Tibial artery (tissue), 4 donors: ENCODE measurements around the gene PHACTR1.
A peak's percentile ranks its signal among the peaks of the same experiment; 100 is the strongest.

Source experiments
- DNase-seq, 2 donors: peaks; one replicate each; pipeline ENCODE4 v3.0.0-alpha.2; 2019
- H3K27ac ChIP-seq, 2 donors: fragments of 200-600 bp; sonication (generic) in 1 of 2; 1 replicate in 1 of 2; 2 replicates in 1 of 2; pipeline ENCODE4 v1.5.1; 2018 to 2019; ENCODE audit warnings: mild to moderate bottlenecking in 1 of 2
- H3K27me3 ChIP-seq, 2 donors: fragments of 200-600 bp; sonication (generic) in 1 of 2; one replicate each; pipeline versions ENCODE4 v1.5.1 to v1.6.0; 2016 to 2019
- H3K36me3 ChIP-seq, 3 donors: fragments of 200-600 bp; sonication (generic) in 2 of 3; one replicate each; pipeline ENCODE4 v1.5.1; 2016 to 2019; ENCODE audit warnings: mild to moderate bottlenecking in 2 of 3
- H3K4me1 ChIP-seq, 4 donors: fragments of 200-600 bp; sonication (generic) in 2 of 4; 1 replicate in 3 of 4; 2 replicates in 1 of 4; pipeline ENCODE4 v1.5.1; 2016 to 2019
- H3K4me3 ChIP-seq, 2 donors: fragments of 200-600 bp; sonication (generic) in 1 of 2; 1 replicate in 1 of 2; 2 replicates in 1 of 2; pipeline ENCODE4 v1.5.1; 2018 to 2019; ENCODE audit warnings: mild to moderate bottlenecking in 2 of 2
- H3K9me3 ChIP-seq, 3 donors: fragments of 200-600 bp; sonication (generic) in 1 of 3; one replicate each; pipeline ENCODE4 v1.5.1; 2016 to 2019
- CTCF ChIP-seq, 2 experiments: fragments of 200-600 bp in 1 of 2; fragments of 450-650 bp in 1 of 2; IDR thresholded peaks; one replicate each; pipeline ENCODE4 v1.5.1; 2017 to 2019; ENCODE audit warnings: antibody characterized with exemption in 2 of 2, mild to moderate bottlenecking in 1 of 2, moderate library complexity in 1 of 2
- intact Hi-C: fragments of 100-400 bp; cut with DNase I; formaldehyde crosslinking; loops from one replicate; pipeline ENCODE4 v1.15.0; 2023; ENCODE audit warnings: low total_unique reads

PHACTR1 gene

GRCh38 chr6:13300643-13301590 is 584.4 kb downstream of the PHACTR1 start:
- no peak for TF ChIP-seq CTCF (IDR thresholded peaks at IDR 0.05)
- H3K36me3 ChIP-seq = peaks cover 5 to 52% (median 8%) of the 10 kb centered on the region in 3 donors
- H3K9me3 ChIP-seq = no peaks in the 10 kb centered on the region
- intact Hi-C loops = no loop called here
- H3K27ac ChIP-seq = no peak overlapping the region
- DNase-seq = no peak
- H3K4me3 ChIP-seq = no peak overlapping the region
- H3K4me1 ChIP-seq = peaks cover 0 to 32% (median 23%) of the 10 kb centered on the region in 4 donors
- H3K27me3 ChIP-seq = no peaks in the 10 kb centered on the region

DNA sequence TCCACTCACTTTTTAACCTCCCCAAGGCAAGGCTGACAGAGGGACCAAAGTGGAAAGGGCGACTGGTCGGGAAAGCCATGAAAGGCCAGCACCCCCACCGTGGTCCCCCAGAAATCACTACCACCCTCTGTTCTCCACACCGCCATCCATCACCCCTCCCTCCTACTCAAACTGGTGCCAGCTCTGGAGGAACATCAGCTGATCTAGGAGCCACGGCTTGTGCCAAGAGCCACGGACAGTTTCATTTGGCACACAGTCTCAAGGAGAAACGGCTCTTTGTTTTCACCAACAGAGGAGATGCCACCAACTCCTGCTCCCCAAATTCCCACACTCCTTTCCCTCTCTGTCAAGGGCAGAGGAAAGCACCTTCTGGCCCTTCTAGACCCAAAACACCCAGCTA is 585.7 kb downstream of the PHACTR1 start:
- H3K27me3 ChIP-seq = no peaks in the 10 kb centered on the region
- no peaks in the 10 kb centered on the region for H3K9me3 ChIP-seq
- H3K4me1 ChIP-seq = peaks cover 0 to 32% (median 23%) of the 10 kb centered on the region in 4 donors
- DNase-seq = no peak
- no peak for TF ChIP-seq CTCF (IDR thresholded peaks at IDR 0.05)
- peaks cover 13 to 46% (median 14%) of the 10 kb centered on the region in 3 donors for H3K36me3 ChIP-seq
- intact Hi-C loops = no loop called here
- H3K27ac ChIP-seq = peak overlapping the region; percentile 81 to 89
- peak overlapping the region in 1 of 2 donors; percentile 34 for H3K4me3 ChIP-seq

DNA sequence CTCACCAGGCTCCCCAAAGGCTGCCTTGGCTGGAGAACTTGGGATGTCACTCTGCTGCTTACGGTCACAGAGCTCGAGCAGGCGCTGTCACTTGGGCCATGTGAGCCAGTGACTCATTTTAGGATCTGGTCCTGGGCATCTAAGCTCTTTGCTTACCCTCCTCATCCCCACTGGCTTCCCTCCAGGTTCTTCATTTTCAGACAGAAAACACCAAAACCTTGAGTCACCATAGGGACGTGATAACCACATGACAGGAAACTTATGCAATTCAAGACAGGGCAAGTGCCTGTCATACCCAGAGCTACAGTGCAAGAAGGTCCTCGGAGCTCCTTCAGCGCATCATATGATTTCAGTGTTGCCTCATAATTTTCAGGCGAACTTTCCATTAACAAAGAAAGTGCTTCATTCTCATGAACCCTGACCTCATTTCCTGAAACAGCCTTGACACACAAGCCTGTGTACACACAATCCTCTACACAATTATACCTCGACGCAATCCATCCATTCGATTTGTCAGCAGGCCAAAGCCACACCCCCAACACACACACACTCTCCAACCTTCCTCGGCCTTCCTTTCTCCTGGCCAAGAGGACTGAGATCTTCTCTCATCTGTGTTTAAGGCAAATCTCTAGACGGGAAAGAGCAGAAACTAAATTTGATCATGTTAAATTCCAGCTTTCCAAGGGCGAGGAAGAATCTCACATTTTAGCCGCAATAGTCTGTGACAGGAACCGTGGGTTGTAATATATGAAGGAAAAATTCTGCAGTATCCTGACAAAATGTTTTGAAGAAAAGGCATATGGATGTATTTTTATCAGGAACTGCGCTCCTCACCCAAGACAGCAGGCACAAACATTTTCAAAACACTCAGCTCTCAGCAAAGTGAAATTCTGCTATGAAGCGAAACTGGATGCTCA is 586.4 kb downstream of the PHACTR1 start:
- Histone ChIP-seq H3K4me1 (peaks cover 0 to 32% (median 23%) of the 10 kb centered on the region in 4 donors), H3K4me3 (peak overlapping the region; percentile 34), H3K27ac (peak overlapping the region; percentile 81 to 89), H3K9me3 (no peaks in the 10 kb centered on the region), H3K36me3 (peaks cover 12 to 50% (median 16%) of the 10 kb centered on the region in 3 donors), H3K27me3 (no peaks in the 10 kb centered on the region)
- DNase-seq = peak; percentile 76 to 86
- intact Hi-C loops = no loop called here
- TF ChIP-seq CTCF (IDR thresholded peaks at IDR 0.05) = no peak

DNA sequence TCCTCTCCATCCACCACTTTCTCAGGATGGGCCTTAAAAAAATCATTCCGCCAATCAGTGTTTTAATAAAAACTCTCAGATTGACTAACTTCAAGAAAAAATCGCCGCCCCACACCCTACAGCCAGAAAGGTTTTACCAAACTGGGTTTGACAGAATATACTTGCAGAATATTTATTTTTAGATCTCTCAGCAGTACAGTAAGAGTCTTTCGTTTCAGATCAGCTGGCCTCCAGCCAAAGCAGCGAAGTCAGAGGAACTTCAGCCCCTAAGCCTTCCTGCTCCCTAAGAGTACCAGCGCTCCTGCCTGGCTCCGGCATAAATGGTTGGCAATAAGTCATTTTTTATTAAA is 587.1 kb downstream of the PHACTR1 start:
- H3K27ac ChIP-seq = peak overlapping the region; percentile 81 to 89
- no peaks in the 10 kb centered on the region for H3K27me3 ChIP-seq
- peak overlapping the region; percentile 34 for H3K4me3 ChIP-seq
- peaks cover 10 to 53% (median 17%) of the 10 kb centered on the region in 3 donors for H3K36me3 ChIP-seq
- DNase-seq = peak; percentile 85 to 89
- no peak for TF ChIP-seq CTCF (IDR thresholded peaks at IDR 0.05)
- intact Hi-C loops = no loop called here
- H3K4me1 ChIP-seq = peaks cover 0 to 32% (median 23%) of the 10 kb centered on the region in 4 donors
- H3K9me3 ChIP-seq = no peaks in the 10 kb centered on the region

DNA sequence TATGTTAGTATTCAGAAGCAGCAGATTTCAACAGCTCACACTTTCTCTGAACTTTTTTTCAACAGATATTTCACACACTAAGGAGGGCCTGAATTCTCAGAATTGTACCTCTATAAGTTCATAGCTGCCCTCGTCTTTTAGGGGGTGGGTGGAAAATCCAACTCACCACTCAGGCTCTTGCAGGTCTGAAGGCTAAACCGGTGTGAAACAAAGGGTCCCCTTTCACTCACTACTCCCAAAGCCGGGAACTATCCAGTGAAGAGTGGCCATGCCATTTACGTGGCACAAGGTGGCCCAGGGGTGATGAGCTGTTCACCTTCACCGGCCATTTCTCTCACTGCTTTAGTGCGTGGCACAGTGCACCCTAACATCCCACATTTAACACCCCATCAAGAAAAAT is 587.5 kb downstream of the PHACTR1 start:
- Histone ChIP-seq H3K4me3 (no peak overlapping the region), H3K4me1 (peaks cover 0 to 32% (median 23%) of the 10 kb centered on the region in 4 donors), H3K9me3 (no peaks in the 10 kb centered on the region), H3K27ac (peak overlapping the region; percentile 81 to 89), H3K27me3 (no peaks in the 10 kb centered on the region), H3K36me3 (peaks cover 10 to 53% (median 21%) of the 10 kb centered on the region in 3 donors)
- intact Hi-C loops = no loop called here
- no peak for TF ChIP-seq CTCF (IDR thresholded peaks at IDR 0.05)
- no peak for DNase-seq
